ENCODE results near the gene RASSF5. TPM values are rescaled to one million over a fixed set of nuclear protein-coding genes. Genes with fewer than 3 reads are reported as not detected.
A peak's percentile ranks its signal among the peaks of the same experiment; 100 is the strongest.

RASSF5 gene
- total RNA-seq, 1 donor from 2014 or later = 116 TPM

DNA sequence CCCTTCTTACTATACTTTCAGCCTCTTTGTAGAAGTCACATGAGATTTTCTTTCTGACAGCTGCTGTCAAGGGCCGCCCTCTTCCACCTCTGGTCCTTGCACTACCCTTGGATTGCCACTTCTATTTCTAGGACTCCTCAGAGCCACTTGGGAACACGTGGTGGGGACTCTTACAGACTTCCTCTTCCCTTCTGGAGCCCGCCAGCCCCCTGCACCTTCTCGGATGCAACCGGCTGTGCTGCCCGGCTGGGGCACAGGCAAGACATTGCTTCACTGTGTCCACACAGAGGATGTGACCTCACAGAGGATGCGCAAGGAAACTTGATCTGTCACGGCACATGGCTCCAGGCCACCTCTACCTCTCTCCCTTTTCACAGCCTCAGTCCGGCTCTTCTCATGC is 39.4 kb upstream of the RASSF5 start:
- TF ChIP-seq CTCF (IDR thresholded peaks at IDR 0.05) = no peak
- Mint-ChIP-seq H3K27me3 (no peaks in the 10 kb centered on the region), H3K9me3 (no peaks in the 10 kb centered on the region), H3K4me3 (peak overlapping the region; percentile 74), H3K4me1 (peaks cover 73% of the 10 kb centered on the region), H3K27ac (peak overlapping the region; percentile 93), H3K36me3 (ENCODE audit: low read depth) (peaks cover 8% of the 10 kb centered on the region)
- CTCF ChIA-PET = interaction anchor here (1.0 to 1.3 kb wide), 2 partner anchors 11 to 115 kb away, joined by 3 to 4 read pairs; no protein-coding TSS in a partner anchor
- DNase-seq (peak; percentile 28), ATAC-seq (ENCODE audit: low read depth) (peak; percentile 13)
- intact Hi-C loops (cut with micrococcal nuclease) = no loop called here
- POLR2A ChIA-PET = no interaction called here

DNA sequence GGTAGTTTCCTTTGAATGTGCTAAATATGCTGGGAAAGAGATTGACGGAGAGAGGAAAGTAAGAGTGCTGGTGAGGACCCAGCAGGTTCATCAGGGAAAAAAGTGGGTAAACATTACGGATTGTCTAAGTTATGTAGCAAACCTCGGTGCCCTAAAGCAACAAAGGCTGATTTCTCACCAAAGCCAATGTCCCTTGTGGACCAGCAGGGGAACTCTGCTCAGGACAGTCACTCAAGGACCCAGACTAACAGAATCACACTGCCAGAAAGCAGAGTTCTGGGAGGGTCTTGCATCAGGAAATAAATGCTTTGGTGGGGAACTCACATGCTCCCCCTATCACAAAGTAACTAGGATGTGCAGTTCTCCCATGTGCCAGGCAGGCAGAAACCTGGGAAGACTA is 38.8 kb upstream of the RASSF5 start:
- ChIA-PET POLR2A (no interaction called here), CTCF (interaction anchor here (3.2 kb wide), 1 partner anchor 11 kb away, joined by 34 read pairs; no protein-coding TSS in a partner anchor)
- no peak for ATAC-seq (ENCODE audit: low read depth)
- intact Hi-C loops (cut with micrococcal nuclease) = no loop called here
- Mint-ChIP-seq H3K4me1 (peaks cover 76% of the 10 kb centered on the region), H3K9me3 (no peaks in the 10 kb centered on the region), H3K4me3 (peak overlapping the region; percentile 74), H3K36me3 (ENCODE audit: low read depth) (peaks cover 15% of the 10 kb centered on the region), H3K27ac (peak overlapping the region; percentile 93), H3K27me3 (no peaks in the 10 kb centered on the region)
- TF ChIP-seq CTCF (IDR thresholded peaks at IDR 0.05) = no peak
- no peak for DNase-seq

- no peak for ATAC-seq (ENCODE audit: low read depth)
- POLR2A ChIA-PET = interaction anchor here (0.7 to 2.4 kb wide), 7 partner anchors 10 to 697 kb away, joined by 3 to 22 read pairs (median 4); no protein-coding TSS in a partner anchor
- peaks cover 22% of the 10 kb centered on the region for H3K36me3 Mint-ChIP-seq (ENCODE audit: low read depth)
These were observed 37.9 kb upstream of the RASSF5 start for GRCh38 chr1:206469411-206469932.

DNA sequence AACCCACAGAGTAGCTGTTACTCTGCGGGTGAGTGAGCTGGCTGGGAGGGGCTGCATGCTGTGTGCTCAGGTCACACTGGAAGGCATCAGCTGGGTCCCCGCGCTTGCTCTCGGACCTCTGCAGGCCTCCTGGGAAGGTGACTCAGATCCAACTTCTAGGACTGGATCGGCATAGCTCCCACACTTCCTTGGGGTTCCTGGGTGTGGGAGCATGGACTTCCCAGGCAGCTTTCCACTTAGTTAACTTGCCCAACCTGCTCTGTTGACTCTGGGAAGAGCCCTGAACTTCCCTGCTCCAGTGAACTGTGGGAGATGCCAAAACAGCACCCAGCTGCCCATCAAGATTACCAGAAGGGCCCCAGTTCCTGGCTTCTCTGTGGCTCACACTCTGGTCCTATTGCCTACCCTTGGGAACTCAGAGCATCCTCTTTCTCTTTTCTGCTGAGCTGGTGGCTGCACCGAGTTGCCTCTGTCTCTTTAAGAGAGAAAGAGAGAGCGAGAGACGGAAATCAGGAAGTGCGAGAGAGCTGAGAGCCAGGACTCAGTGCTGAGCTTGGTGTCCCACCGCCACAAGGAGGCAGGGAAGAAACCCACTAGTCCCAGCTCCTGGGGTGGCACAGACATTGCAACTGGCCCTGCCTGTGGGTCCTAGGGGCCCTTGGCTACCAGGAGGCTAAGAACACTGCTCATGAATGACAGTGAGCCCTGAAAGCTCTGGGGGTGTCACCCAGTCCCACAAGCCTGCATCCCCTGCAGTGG is 37.2 kb upstream of the RASSF5 start, which contains the start of gene IKBKE:
Gene IKBKE, plus strand, starts transcription at position 544 of the 759 bp plus-strand sequence. CDS start 2,752 bp downstream, outside the sequence.
- Mint-ChIP-seq H3K9me3 (no peaks in the 10 kb centered on the region), H3K27me3 (no peaks in the 10 kb centered on the region), H3K4me1 (peaks cover 73% of the 10 kb centered on the region), H3K36me3 (ENCODE audit: low read depth) (peaks cover 28% of the 10 kb centered on the region), H3K4me3 (peak within 1 kb of the TSS; percentile 90), H3K27ac (peak within 1 kb of the TSS; percentile 93)
- intact Hi-C loops (cut with micrococcal nuclease) = loop anchor here (1.0 to 5.0 kb wide), 3 partner anchors 8 to 207 kb away; no protein-coding TSS in a partner anchor
- ATAC-seq (ENCODE audit: low read depth) = peak; percentile 59
- CTCF ChIA-PET = interaction anchor here (0.7 to 3.2 kb wide), 12 partner anchors 8 to 397 kb away, joined by 3 to 39 read pairs (median 5); partner anchors contain the start of gene EIF2D
- TF ChIP-seq CTCF (IDR thresholded peaks at IDR 0.05) = no peak
- POLR2A ChIA-PET = interaction anchor here (0.7 to 2.4 kb wide), 13 partner anchors 8 to 698 kb away, joined by 3 to 22 read pairs (median 4); partner anchors contain the start of gene EIF2D
- peak; percentile 45 for DNase-seq

More at GRCh38 chr1:206469411-206469932, 37.9 kb upstream of the RASSF5 start:
- DNase-seq = no peak
- Mint-ChIP-seq H3K9me3 (no peaks in the 10 kb centered on the region), H3K27me3 (no peaks in the 10 kb centered on the region), H3K27ac (peak overlapping the region; percentile 93), H3K4me1 (peaks cover 76% of the 10 kb centered on the region), H3K4me3 (peak overlapping the region; percentile 90)
- intact Hi-C loops (cut with micrococcal nuclease) = no loop called here
- CTCF ChIA-PET = interaction anchor here (0.7 to 3.2 kb wide), 10 partner anchors 8 to 397 kb away, joined by 3 to 39 read pairs (median 6); no protein-coding TSS in a partner anchor
- TF ChIP-seq CTCF (IDR thresholded peaks at IDR 0.05) = no peak

Data from activated B cell treated with CpG ODN at 0.5 μM for 24 hours (primary cell).